ENCODE measurements around the gene KLHL30. TPM values are rescaled to one million over a fixed set of nuclear protein-coding genes. Genes with fewer than 3 reads are reported as not detected.

Gene KLHL30
- total RNA-seq, 1 experiment from 2014 or later = 0.64 TPM

DNA sequence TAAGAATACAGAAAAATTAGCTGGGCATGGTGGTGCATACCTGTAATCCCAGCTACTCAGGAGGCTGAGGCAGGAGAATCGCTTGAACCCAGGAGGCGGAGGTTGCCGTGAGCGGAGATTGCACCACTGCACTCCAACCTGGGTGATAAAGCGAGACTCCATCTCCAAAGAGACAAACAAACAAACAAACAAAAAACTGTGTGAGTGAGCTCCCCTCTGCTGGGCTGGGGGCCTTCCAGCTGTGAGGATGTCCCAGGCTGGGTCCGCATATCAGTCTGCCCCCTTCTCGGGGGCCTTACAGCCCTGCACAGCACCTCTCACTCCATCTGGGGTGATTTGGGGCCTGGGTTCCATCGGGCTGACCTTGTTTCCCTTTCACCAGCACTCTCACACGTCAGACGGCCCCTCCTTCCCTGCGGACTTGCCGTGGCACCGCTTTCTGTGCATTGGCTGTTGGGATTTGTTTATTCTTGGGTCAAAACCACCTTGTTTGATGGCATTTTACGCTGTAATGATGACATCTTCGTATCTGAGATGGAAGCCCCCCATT, 2.8 kb upstream of the KLHL30 start:
- intact Hi-C loops (cut with micrococcal nuclease; ENCODE audit: unreplicated experiment) = no loop called here
- Mint-ChIP-seq H3K27me3 (ENCODE audit: unreplicated experiment) (peaks cover 7% of the 10 kb centered on the region), H3K4me1 (ENCODE audit: low read depth, unreplicated experiment) (peaks cover 6% of the 10 kb centered on the region), H3K4me3 (ENCODE audit: low read depth, unreplicated experiment) (no peak overlapping the region), H3K9me3 (ENCODE audit: low read depth, unreplicated experiment) (no peaks in the 10 kb centered on the region), H3K36me3 (ENCODE audit: insufficient read depth, unreplicated experiment) (no peaks in the 10 kb centered on the region), H3K27ac (ENCODE audit: unreplicated experiment) (no peak overlapping the region)
- TF ChIP-seq, protein P1, sequence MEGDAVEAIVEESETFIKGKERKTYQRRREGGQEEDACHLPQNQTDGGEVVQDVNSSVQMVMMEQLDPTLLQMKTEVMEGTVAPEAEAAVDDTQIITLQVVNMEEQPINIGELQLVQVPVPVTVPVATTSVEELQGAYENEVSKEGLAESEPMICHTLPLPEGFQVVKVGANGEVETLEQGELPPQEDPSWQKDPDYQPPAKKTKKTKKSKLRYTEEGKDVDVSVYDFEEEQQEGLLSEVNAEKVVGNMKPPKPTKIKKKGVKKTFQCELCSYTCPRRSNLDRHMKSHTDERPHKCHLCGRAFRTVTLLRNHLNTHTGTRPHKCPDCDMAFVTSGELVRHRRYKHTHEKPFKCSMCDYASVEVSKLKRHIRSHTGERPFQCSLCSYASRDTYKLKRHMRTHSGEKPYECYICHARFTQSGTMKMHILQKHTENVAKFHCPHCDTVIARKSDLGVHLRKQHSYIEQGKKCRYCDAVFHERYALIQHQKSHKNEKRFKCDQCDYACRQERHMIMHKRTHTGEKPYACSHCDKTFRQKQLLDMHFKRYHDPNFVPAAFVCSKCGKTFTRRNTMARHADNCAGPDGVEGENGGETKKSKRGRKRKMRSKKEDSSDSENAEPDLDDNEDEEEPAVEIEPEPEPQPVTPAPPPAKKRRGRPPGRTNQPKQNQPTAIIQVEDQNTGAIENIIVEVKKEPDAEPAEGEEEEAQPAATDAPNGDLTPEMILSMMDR (IDR thresholded peaks at IDR 0.05; ENCODE audit: unreplicated experiment) = no peak
- no TSS peak for BruUV-seq (replicated peaks)
- DNase-seq = no peak
- CTCF ChIA-PET = no interaction called here

DNA sequence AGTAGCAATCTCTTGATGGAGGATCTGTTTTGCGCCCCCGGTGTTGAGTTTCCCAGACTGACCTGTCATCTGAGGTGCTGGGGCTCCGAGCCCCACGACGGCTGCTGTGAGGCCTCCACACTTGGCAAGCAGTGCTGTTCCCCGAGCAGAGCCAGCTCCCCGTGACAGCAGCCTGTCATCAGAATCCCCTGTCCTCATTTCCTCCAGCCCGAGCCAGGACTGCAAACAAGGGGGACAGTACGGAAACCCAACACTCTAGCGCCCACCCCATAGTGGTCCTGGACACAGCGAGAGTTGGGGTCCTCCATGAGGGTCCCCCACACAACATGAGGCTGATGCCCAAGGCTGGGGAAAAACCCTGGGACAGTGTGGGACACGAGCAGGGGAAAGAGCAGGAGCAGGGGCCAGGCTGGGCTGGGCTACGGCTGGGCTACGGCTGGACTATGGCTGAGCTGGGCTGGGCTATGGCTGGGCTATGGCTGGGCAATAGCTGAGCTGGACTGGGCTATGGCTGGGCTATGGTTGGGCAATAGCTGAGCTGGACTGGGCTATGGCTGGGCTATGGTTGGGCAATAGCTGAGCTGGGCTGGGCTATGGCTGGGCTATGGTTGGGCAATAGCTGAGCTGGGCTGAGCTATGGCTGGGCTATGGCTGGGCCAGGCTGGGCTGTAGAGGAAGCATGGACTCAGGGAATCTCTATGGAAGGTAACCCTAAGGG, 1.5 kb upstream of the KLHL30 start:
- intact Hi-C loops (cut with micrococcal nuclease; ENCODE audit: unreplicated experiment) = no loop called here
- Mint-ChIP-seq H3K27ac (ENCODE audit: unreplicated experiment) (no peak overlapping the region), H3K27me3 (ENCODE audit: unreplicated experiment) (peaks cover 7% of the 10 kb centered on the region), H3K9me3 (ENCODE audit: low read depth, unreplicated experiment) (no peaks in the 10 kb centered on the region), H3K36me3 (ENCODE audit: insufficient read depth, unreplicated experiment) (peaks cover 10% of the 10 kb centered on the region), H3K4me3 (ENCODE audit: low read depth, unreplicated experiment) (no peak overlapping the region), H3K4me1 (ENCODE audit: low read depth, unreplicated experiment) (peaks cover 17% of the 10 kb centered on the region)
- CTCF ChIA-PET = no interaction called here
- no TSS peak for BruUV-seq (replicated peaks)
- DNase-seq = peak; percentile 46
- TF ChIP-seq, protein P1 (IDR thresholded peaks at IDR 0.05; ENCODE audit: unreplicated experiment) = no peak

DNA sequence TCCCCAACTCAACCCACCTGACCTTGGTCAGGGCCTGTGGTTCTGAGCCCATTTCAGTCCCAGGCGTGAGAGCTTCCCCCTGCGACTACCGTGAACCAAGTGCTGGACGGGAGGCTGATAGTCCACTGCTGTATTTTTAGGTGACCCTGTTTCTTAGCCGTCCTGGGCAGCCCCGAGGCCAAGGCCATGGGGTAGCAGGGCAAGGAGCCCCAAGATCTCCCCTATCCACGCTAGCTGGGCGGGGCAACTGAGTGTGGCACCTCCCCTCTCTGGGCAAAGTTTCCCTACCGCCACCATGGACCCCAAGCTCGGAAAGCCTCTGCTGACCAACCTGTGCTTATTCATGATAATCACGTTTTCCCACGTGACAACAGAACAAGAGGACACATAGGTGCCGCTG, 583 bp upstream of the KLHL30 start:
- DNase-seq = no peak
- TF ChIP-seq, protein P1 (IDR thresholded peaks at IDR 0.05; ENCODE audit: unreplicated experiment) = no peak
- H3K4me1 Mint-ChIP-seq (ENCODE audit: low read depth, unreplicated experiment) = peaks cover 24% of the 10 kb centered on the region
- H3K36me3 Mint-ChIP-seq (ENCODE audit: insufficient read depth, unreplicated experiment) = peaks cover 10% of the 10 kb centered on the region
- no peak overlapping the region for H3K27ac Mint-ChIP-seq (ENCODE audit: unreplicated experiment)
- no peak overlapping the region for H3K4me3 Mint-ChIP-seq (ENCODE audit: low read depth, unreplicated experiment)
- H3K9me3 Mint-ChIP-seq (ENCODE audit: low read depth, unreplicated experiment) = no peaks in the 10 kb centered on the region
- H3K27me3 Mint-ChIP-seq (ENCODE audit: unreplicated experiment) = peaks cover 7% of the 10 kb centered on the region
- CTCF ChIA-PET = interaction anchor here (0.6 kb wide), 1 partner anchor 404 kb away, joined by 5 read pairs; no protein-coding TSS in a partner anchor
- no TSS peak for BruUV-seq (replicated peaks)
- intact Hi-C loops (cut with micrococcal nuclease; ENCODE audit: unreplicated experiment) = no loop called here

DNA sequence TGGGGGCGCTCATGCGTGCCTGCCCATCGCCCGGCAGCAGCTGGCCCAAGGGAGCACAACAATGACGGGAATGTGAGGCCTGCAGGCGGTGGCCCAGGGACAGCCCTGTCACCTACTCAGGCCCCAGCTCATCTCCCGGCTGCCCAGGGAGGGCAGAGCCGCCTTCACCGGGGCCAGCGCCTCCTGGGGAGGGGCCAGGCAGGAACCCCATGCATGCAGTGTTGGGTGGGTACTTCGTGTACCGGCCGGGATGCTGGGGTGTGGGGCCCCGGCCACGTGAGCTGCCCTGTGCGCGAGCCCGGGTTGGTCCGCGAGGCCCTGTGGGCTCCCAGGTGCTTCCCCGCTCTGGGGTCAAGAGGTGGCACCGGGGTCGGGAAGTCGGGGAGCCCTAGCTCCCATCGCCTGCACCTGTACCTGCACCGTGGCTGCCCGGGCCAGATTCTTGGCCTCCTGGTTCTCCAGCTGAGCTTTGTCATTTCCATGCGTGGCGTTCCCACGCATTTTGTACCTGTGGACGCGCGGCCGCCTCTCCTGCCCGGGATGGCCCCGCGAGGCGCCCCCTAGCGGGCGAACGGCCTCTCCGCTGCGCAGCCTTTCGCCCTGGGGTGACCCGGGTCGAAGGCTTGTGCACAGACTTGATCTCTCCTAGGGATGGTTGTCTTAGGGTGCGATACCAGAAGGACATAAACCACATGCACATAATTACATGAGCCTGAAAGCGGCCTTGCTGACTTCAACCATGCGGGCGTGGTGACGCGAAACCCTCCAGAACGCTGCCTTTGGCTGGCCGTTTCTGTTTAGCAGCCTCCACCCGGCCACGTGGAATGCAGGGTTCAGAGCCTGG, 950 bp downstream of the KLHL30 start:
- Mint-ChIP-seq H3K4me1 (ENCODE audit: low read depth, unreplicated experiment) (peaks cover 28% of the 10 kb centered on the region), H3K9me3 (ENCODE audit: low read depth, unreplicated experiment) (no peaks in the 10 kb centered on the region), H3K27ac (ENCODE audit: unreplicated experiment) (no peak overlapping the region), H3K27me3 (ENCODE audit: unreplicated experiment) (no peaks in the 10 kb centered on the region), H3K36me3 (ENCODE audit: insufficient read depth, unreplicated experiment) (peaks cover 10% of the 10 kb centered on the region), H3K4me3 (ENCODE audit: low read depth, unreplicated experiment) (no peak overlapping the region)
- intact Hi-C loops (cut with micrococcal nuclease; ENCODE audit: unreplicated experiment) = loop anchor here (5.0 kb wide), 1 partner anchor 77 kb away; the partner anchor contains the start of gene SCLY
- DNase-seq = no peak
- TF ChIP-seq, protein P1 (IDR thresholded peaks at IDR 0.05; ENCODE audit: unreplicated experiment) = peak; percentile 64
- CTCF ChIA-PET = no interaction called here
- no TSS peak for BruUV-seq (replicated peaks)
